Brain microvascular endothelial cell (primary cell): ENCODE results near the gene RCN1.
"Not testable (repeated sequence)": the region's sequence is repeated elsewhere in the genome, so short reads cannot be mapped to it uniquely, and the experiment has no call there.

Source experiments
- DNase-seq: peaks from one replicate; pipeline ENCODE4 v3.0.0-alpha.2; 2020
- H3K27ac ChIP-seq: fragments of 250-450 bp; sonication (Bioruptor Pico); 2 replicates; pipeline ENCODE4 v1.5.1; 2020; ENCODE audit warnings: mild to moderate bottlenecking, moderate library complexity
- H3K27me3 ChIP-seq: fragments of 250-450 bp; sonication (Bioruptor Pico); replicated peaks from 2 replicates; pipeline ENCODE4 v1.5.1; 2020; ENCODE audit warnings: mild to moderate bottlenecking
- H3K36me3 ChIP-seq: fragments of 250-450 bp; sonication (Bioruptor Pico); replicated peaks from 2 replicates; pipeline ENCODE4 v1.5.1; 2020; ENCODE audit warnings: mild to moderate bottlenecking
- H3K4me3 ChIP-seq: 2 replicates; pipeline ENCODE4 v1.5.1; 2011; ENCODE audit warnings: low read depth, mild to moderate bottlenecking, control low read depth, low read length, moderate library complexity
- in situ Hi-C: cut with HindIII; loops from 2 replicates; pipeline ENCODE4 v1.10.0; 2017; ENCODE audit warnings: low sequenced_read_pairs, low pct_ligation_motif_present
- TF ChIP-seq, protein P1 (sequence below): IDR thresholded peaks from 2 replicates; pipeline ENCODE4 v1.5.1; 2011; ENCODE audit warnings: low read depth, mild to moderate bottlenecking, moderate library complexity, low read length, control low read depth, inconsistent platforms; ENCODE audit errors: missing control alignments

Gene RCN1

DNA sequence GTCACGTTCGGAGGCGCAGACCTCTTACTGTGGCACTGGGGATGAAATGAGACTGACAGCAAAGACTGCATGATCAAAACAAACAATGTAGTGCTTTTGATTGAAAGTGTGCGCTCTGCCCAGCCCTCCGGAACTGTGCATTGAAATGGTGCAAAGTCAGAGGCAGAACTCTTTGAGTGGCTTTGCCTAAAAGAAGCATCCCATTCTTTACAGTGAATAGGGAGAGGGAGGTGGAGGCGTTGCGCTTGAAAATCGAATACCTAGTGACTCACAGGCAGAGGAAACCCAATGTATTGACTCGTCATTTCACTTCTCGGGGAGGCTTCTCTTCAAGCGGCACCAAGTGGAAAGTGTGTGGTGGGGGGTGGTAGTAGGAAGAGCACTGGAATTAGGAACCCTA is 10.9 kb downstream of the RCN1 start:
- no peak overlapping the region for H3K27ac ChIP-seq
- in situ Hi-C loops, result no loop called here
- no peak overlapping the region for H3K4me3 ChIP-seq
- no peaks in the 10 kb centered on the region for H3K27me3 ChIP-seq
- peaks cover 77% of the 10 kb centered on the region for H3K36me3 ChIP-seq
- TF ChIP-seq, protein P1, sequence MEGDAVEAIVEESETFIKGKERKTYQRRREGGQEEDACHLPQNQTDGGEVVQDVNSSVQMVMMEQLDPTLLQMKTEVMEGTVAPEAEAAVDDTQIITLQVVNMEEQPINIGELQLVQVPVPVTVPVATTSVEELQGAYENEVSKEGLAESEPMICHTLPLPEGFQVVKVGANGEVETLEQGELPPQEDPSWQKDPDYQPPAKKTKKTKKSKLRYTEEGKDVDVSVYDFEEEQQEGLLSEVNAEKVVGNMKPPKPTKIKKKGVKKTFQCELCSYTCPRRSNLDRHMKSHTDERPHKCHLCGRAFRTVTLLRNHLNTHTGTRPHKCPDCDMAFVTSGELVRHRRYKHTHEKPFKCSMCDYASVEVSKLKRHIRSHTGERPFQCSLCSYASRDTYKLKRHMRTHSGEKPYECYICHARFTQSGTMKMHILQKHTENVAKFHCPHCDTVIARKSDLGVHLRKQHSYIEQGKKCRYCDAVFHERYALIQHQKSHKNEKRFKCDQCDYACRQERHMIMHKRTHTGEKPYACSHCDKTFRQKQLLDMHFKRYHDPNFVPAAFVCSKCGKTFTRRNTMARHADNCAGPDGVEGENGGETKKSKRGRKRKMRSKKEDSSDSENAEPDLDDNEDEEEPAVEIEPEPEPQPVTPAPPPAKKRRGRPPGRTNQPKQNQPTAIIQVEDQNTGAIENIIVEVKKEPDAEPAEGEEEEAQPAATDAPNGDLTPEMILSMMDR, result no peak
- DNase-seq, result no peak

DNA sequence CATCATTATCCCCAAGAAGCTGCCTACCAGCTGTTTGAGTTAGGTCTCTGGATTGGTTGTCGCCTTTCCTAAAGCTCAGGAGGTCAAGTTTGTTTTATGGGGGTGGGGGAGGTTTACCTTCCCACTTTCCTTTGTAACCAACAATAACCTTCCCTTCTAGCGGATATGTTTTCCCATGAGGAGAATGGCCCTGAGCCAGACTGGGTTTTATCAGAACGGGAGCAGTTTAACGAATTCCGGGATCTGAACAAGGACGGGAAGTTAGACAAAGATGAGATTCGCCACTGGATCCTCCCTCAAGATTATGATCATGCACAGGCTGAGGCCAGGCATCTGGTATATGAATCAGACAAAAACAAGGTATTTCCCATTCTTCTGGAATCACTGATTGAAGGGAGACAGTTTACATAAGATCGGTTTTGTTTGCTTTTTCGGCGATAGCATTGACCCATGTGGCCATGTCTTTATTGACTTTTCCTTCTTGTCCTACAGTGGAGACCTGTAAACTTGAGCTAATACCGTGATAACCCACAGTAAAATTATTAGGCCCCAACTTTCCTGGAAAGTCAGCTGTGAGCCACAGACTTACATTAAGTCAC is 12.3 kb downstream of the RCN1 start:
- peaks cover 65% of the 10 kb centered on the region for H3K36me3 ChIP-seq
- H3K4me3 ChIP-seq, DNase-seq, in situ Hi-C loops, H3K27ac ChIP-seq, H3K27me3 ChIP-seq: not testable (repeated sequence)

DNA sequence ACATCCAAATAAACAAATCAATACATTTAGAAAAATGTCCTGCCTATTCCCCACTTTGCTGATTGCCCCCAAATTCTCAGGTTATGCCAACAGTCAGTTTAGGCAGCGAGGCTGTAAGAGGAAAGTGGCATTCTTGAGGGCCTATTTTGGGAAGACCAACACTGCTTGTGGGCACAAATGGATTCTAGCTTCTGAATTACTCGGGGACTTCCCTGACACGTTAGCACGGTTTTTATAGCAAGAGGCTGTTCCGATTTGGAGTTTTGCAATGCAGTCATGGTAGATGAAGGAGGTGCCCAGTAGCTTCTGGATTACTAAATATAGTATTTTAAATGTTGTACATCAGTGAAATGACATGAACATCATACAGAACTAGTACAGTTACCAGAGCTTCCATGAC is 13.1 kb downstream of the RCN1 start:
- H3K27ac ChIP-seq, result no peak overlapping the region
- no peak for DNase-seq
- no peaks in the 10 kb centered on the region for H3K27me3 ChIP-seq
- in situ Hi-C loops, result no loop called here
- TF ChIP-seq, protein P1, result no peak
- peaks cover 58% of the 10 kb centered on the region for H3K36me3 ChIP-seq
- H3K4me3 ChIP-seq, result no peak overlapping the region

DNA sequence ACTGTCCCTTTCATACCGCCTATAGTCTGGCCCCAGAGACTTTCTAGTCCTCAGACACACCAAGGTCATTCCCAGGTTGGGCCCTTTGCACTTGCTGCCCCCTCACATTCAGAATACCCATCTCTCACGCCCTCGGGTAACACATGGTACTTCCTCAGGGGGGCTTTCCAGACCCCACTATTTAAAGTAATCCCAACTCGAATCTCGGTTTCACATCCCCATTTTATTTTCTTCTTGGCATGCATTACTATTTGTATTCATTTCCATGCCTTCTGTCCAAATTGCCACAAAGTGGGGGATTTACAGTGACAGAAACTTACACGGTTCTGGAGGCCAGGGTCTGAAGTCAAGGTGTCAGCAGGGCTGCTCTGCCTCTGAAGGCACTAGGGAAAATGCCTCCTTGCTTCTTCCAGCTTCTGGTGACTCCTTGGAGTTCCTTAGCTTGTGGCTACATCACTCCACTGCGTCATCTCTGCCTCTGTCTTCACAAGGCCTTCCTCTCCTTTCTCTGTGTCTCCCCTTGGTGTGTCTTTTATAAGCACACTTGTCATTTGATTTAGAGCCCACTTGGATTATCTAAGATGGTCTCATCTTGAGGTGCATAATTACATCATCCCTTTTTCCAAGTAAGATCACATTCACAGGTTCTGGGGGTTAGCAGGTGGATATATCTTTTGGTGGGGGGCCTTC is 15.1 kb downstream of the RCN1 start:
- DNase-seq, result no peak
- in situ Hi-C loops, result no loop called here
- TF ChIP-seq, protein P1, result no peak

DNA sequence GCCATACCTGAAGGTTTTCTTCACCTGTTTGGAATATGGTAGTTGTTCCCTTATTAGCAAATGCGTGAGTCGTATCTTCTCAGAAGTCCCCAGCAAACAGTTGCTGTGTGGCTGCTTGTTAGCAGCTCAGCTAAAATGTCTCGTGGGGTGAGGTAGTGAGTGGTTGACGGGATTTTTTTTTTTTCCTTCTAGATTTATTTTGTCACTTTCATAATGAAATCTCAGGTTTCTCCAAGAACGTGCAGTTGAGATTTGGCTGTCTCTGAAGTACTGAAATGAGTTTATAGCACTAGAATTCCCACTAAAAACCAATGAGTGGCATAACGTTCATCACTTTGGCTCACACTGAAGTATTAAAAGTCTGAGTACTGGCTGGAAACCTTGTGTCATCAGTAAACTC is 16.8 kb downstream of the RCN1 start:
- Histone ChIP-seq H3K27ac (no peak overlapping the region), H3K27me3 (no peaks in the 10 kb centered on the region), H3K36me3 (peaks cover 23% of the 10 kb centered on the region), H3K4me3 (no peak overlapping the region)
- no peak for DNase-seq
- TF ChIP-seq, protein P1, result no peak
- in situ Hi-C loops, result no loop called here

More for the DNA sequence above, 15.1 kb downstream of the RCN1 start:
- H3K36me3 ChIP-seq, result peaks cover 39% of the 10 kb centered on the region
- H3K27ac ChIP-seq, result no peak overlapping the region
- no peaks in the 10 kb centered on the region for H3K27me3 ChIP-seq
- H3K4me3 ChIP-seq, result no peak overlapping the region

DNA sequence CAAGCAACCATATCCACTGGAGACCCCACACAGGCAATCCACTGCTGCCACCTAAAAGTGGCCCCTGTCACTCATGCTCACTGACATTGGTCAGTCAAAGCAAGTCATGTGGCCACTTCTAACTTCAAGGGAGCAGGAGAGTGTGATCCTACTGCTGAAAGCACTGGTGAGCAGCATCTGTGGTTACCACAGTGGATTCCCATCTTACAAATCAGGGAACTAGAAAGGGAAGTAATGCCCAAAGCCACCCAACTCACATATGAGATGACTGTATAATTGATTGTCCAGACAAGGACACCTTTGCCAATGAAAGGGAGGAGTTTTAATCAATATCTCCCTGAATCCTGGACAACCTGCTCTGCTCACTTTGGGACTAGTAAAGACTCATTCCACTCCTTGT is 17.7 kb downstream of the RCN1 start:
- H3K4me3 ChIP-seq, result no peak overlapping the region
- TF ChIP-seq, protein P1, result no peak

More for the DNA sequence above, 17.7 kb downstream of the RCN1 start:
- H3K27ac ChIP-seq, result no peak overlapping the region
- in situ Hi-C loops, result no loop called here
- H3K36me3 ChIP-seq, result peaks cover 14% of the 10 kb centered on the region
- no peak for DNase-seq
- H3K27me3 ChIP-seq, result no peaks in the 10 kb centered on the region
